ENCODE data around the gene SMPX.

The SMPX gene

DNA sequence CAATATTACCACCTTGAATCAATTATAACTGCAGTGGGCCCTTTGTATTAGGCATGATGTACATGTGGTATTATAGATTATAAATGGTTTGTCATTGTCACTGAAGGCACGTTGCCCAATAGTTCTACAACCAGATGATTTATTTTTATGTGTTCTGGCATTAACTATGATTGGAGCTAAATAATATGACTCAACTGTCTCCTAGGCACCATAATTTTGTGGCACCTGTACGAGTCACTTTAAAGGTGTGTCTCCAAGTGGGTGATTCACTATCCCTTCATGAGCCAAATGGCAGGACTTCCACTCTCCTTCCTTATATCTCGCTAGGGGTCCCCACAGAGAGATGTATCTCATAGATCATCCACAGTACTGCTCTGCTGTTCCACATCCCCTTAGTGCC, 6.1 kb upstream of the SMPX start:
- no peak for TF ChIP-seq ZNF8 (CRISPR knock-in tag; IDR thresholded peaks at IDR 0.05)
- no peak for TF ChIP-seq ZC3H10 (CRISPR knock-in tag; IDR thresholded peaks at IDR 0.05)
- no peak for TF ChIP-seq TOX (CRISPR knock-in tag; IDR thresholded peaks at IDR 0.05; ENCODE audit: borderline replicate concordance)
- no peak for TF ChIP-seq OSR1 (CRISPR knock-in tag; IDR thresholded peaks at IDR 0.05)
- TF ChIP-seq ZFP3 (CRISPR knock-in tag; IDR thresholded peaks at IDR 0.05), result no peak
- no peak for ATAC-seq

DNA sequence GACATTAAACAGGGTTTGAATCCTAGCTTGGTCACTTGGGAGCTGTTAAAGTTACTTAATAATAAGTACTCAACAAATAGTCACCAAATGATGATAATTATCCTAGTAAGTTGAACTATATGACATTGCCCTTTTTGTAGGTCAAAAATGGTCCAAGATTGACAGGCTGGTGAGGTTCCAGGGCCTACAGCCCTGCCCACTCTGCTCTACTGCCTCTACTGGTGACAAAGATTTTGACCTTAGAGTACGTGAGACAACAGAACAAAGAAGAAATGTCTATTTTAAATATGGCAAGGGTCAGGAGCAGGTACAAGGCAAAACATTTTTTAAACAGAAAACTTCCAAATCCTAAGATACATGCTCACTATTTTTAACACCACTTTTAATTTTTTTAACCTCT, 572 bp upstream of the SMPX start:
- TF ChIP-seq, protein P1, sequence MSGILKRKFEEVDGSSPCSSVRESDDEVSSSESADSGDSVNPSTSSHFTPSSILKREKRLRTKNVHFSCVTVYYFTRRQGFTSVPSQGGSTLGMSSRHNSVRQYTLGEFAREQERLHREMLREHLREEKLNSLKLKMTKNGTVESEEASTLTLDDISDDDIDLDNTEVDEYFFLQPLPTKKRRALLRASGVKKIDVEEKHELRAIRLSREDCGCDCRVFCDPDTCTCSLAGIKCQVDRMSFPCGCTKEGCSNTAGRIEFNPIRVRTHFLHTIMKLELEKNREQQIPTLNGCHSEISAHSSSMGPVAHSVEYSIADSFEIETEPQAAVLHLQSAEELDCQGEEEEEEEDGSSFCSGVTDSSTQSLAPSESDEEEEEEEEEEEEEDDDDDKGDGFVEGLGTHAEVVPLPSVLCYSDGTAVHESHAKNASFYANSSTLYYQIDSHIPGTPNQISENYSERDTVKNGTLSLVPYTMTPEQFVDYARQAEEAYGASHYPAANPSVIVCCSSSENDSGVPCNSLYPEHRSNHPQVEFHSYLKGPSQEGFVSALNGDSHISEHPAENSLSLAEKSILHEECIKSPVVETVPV (CRISPR knock-in tag; IDR thresholded peaks at IDR 0.05), result no peak
- TF ChIP-seq SNAI2 (CRISPR knock-in tag; IDR thresholded peaks at IDR 0.05) (no peak), ISL1 (CRISPR knock-in tag; IDR thresholded peaks at IDR 0.05) (no peak), OSR1 (CRISPR knock-in tag; IDR thresholded peaks at IDR 0.05) (no peak), ARNTL (CRISPR knock-in tag; IDR thresholded peaks at IDR 0.05; ENCODE audit: borderline replicate concordance, low read depth) (no peak)
- TF ChIP-seq, protein P2, sequence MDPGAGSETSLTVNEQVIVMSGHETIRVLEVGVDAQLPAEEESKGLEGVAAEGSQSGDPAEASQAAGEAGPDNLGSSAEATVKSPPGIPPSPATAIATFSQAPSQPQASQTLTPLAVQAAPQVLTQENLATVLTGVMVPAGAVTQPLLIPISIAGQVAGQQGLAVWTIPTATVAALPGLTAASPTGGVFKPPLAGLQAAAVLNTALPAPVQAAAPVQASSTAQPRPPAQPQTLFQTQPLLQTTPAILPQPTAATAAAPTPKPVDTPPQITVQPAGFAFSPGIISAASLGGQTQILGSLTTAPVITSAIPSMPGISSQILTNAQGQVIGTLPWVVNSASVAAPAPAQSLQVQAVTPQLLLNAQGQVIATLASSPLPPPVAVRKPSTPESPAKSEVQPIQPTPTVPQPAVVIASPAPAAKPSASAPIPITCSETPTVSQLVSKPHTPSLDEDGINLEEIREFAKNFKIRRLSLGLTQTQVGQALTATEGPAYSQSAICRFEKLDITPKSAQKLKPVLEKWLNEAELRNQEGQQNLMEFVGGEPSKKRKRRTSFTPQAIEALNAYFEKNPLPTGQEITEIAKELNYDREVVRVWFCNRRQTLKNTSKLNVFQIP (CRISPR knock-in tag; IDR thresholded peaks at IDR 0.05; ENCODE audit: borderline replicate concordance, low read depth), result no peak
- no peak for ATAC-seq

DNA sequence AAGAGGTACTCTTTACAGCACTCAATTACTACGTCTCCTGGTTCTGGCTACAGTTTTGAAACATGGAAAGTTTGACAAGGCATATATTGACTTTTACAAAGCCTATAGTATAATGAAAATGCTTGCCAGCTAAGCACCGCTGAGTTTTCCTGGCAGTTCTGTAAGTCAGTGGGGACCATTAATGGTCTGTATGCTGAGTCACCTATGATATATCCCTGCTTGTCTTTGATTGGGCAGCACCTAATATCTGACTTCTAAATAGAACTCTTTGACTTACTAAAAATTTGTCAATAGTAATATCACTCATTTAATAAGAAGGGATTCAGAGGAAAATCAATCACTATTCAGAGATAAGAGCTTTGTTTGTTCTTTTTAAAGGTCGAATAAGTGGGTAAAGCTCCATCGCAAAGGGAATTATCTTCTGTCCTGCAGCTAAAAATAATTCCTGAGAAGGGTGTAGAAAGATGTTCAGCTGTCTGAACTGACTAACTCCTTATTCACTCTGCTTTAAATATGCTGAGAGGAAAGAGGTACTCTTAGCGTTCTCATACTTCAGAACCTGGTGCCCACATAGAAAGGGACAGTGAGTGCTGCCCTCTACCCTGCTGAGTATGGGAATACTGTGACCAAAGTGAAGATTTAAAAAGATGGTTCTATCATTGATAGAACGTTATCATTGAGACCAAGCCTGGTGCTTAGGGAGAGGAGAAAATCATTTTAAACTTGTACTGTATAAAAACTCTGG, 959 bp downstream of the SMPX start:
- no peak for ATAC-seq
- TF ChIP-seq, protein P3, sequence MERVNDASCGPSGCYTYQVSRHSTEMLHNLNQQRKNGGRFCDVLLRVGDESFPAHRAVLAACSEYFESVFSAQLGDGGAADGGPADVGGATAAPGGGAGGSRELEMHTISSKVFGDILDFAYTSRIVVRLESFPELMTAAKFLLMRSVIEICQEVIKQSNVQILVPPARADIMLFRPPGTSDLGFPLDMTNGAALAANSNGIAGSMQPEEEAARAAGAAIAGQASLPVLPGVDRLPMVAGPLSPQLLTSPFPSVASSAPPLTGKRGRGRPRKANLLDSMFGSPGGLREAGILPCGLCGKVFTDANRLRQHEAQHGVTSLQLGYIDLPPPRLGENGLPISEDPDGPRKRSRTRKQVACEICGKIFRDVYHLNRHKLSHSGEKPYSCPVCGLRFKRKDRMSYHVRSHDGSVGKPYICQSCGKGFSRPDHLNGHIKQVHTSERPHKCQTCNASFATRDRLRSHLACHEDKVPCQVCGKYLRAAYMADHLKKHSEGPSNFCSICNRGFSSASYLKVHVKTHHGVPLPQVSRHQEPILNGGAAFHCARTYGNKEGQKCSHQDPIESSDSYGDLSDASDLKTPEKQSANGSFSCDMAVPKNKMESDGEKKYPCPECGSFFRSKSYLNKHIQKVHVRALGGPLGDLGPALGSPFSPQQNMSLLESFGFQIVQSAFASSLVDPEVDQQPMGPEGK (CRISPR knock-in tag; IDR thresholded peaks at IDR 0.05; ENCODE audit: borderline replicate concordance), result no peak
- TF ChIP-seq, protein P2 (CRISPR knock-in tag; IDR thresholded peaks at IDR 0.05; ENCODE audit: borderline replicate concordance, low read depth), result no peak
- TF ChIP-seq RARB (CRISPR knock-in tag; IDR thresholded peaks at IDR 0.05) (no peak), CSDC2 (CRISPR knock-in tag; IDR thresholded peaks at IDR 0.05) (no peak), ESRRG (CRISPR knock-in tag; IDR thresholded peaks at IDR 0.05) (no peak), ZNF8 (CRISPR knock-in tag; IDR thresholded peaks at IDR 0.05) (no peak), ZNF70 (CRISPR knock-in tag; IDR thresholded peaks at IDR 0.05) (no peak), BACH2 (CRISPR knock-in tag; IDR thresholded peaks at IDR 0.05; ENCODE audit: borderline replicate concordance) (no peak), ARNTL (CRISPR knock-in tag; IDR thresholded peaks at IDR 0.05; ENCODE audit: borderline replicate concordance, low read depth) (no peak), OSR1 (CRISPR knock-in tag; IDR thresholded peaks at IDR 0.05) (no peak), ZNF565 (CRISPR knock-in tag; conservative IDR thresholded peaks at IDR 0.05; ENCODE audit: low read depth) (no peak), PPARA (CRISPR knock-in tag; IDR thresholded peaks at IDR 0.05; ENCODE audit: borderline replicate concordance) (no peak), TOX (CRISPR knock-in tag; IDR thresholded peaks at IDR 0.05; ENCODE audit: borderline replicate concordance) (no peak), ZC3H10 (CRISPR knock-in tag; IDR thresholded peaks at IDR 0.05) (no peak), ZFP3 (CRISPR knock-in tag; IDR thresholded peaks at IDR 0.05) (no peak), TCF4 (CRISPR knock-in tag; IDR thresholded peaks at IDR 0.05; ENCODE audit: borderline replicate concordance) (no peak), GLIS3 (CRISPR knock-in tag; IDR thresholded peaks at IDR 0.05) (no peak)
- TF ChIP-seq, protein P4, sequence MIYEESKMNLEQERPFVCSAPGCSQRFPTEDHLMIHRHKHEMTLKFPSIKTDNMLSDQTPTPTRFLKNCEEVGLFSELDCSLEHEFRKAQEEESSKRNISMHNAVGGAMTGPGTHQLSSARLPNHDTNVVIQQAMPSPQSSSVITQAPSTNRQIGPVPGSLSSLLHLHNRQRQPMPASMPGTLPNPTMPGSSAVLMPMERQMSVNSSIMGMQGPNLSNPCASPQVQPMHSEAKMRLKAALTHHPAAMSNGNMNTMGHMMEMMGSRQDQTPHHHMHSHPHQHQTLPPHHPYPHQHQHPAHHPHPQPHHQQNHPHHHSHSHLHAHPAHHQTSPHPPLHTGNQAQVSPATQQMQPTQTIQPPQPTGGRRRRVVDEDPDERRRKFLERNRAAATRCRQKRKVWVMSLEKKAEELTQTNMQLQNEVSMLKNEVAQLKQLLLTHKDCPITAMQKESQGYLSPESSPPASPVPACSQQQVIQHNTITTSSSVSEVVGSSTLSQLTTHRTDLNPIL (CRISPR knock-in tag; IDR thresholded peaks at IDR 0.05; ENCODE audit: low read depth), result no peak
- TF ChIP-seq, protein P5, sequence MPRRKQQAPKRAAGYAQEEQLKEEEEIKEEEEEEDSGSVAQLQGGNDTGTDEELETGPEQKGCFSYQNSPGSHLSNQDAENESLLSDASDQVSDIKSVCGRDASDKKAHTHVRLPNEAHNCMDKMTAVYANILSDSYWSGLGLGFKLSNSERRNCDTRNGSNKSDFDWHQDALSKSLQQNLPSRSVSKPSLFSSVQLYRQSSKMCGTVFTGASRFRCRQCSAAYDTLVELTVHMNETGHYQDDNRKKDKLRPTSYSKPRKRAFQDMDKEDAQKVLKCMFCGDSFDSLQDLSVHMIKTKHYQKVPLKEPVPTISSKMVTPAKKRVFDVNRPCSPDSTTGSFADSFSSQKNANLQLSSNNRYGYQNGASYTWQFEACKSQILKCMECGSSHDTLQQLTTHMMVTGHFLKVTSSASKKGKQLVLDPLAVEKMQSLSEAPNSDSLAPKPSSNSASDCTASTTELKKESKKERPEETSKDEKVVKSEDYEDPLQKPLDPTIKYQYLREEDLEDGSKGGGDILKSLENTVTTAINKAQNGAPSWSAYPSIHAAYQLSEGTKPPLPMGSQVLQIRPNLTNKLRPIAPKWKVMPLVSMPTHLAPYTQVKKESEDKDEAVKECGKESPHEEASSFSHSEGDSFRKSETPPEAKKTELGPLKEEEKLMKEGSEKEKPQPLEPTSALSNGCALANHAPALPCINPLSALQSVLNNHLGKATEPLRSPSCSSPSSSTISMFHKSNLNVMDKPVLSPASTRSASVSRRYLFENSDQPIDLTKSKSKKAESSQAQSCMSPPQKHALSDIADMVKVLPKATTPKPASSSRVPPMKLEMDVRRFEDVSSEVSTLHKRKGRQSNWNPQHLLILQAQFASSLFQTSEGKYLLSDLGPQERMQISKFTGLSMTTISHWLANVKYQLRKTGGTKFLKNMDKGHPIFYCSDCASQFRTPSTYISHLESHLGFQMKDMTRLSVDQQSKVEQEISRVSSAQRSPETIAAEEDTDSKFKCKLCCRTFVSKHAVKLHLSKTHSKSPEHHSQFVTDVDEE (CRISPR knock-in tag; IDR thresholded peaks at IDR 0.05), result no peak
- TF ChIP-seq, protein P1 (CRISPR knock-in tag; IDR thresholded peaks at IDR 0.05), result no peak
